HUES64 (cell line): ENCODE results near the gene APOB.

Experiments
- H3K27ac ChIP-seq: 2 replicates; pipeline ENCODE4 v1.7.0; 2013; ENCODE audit warnings: low read depth, low read length, inconsistent platforms
- H3K27me3 ChIP-seq: 2 replicates; pipeline ENCODE4 v1.6.1; 2013; ENCODE audit warnings: mild to moderate bottlenecking, low read length; ENCODE audit not compliant: insufficient read depth
- H3K36me3 ChIP-seq: 2 replicates; pipeline ENCODE4 v1.6.1; 2013; ENCODE audit warnings: mild to moderate bottlenecking, low read length; ENCODE audit not compliant: insufficient read depth
- H3K4me1 ChIP-seq: 2 replicates; pipeline ENCODE4 v1.6.1; 2013; ENCODE audit warnings: mild to moderate bottlenecking, low read length, moderate library complexity; ENCODE audit not compliant: insufficient read depth
- H3K4me3 ChIP-seq: 2 replicates; pipeline ENCODE4 v1.5.1; 2013; ENCODE audit warnings: mild to moderate bottlenecking, low read length, moderate library complexity
- H3K9ac ChIP-seq: 2 replicates; pipeline ENCODE4 v1.6.1; 2013; ENCODE audit warnings: mild to moderate bottlenecking, low read depth, low read length
- H3K9me3 ChIP-seq: 2 replicates; pipeline ENCODE4 v1.6.1; 2013; ENCODE audit warnings: low read depth, low read length; ENCODE audit not compliant: insufficient read depth
- WGBS: fragments of 150-250, 120-280 bp; methylation state at CpG from one replicate; pipeline ENCODE4 v1.1.7; 2013; ENCODE audit warnings: missing lambda C conversion rate; 5-methylcytosine and 5-hydroxymethylcytosine counted together

Gene APOB

GRCh38 chr2:20998972-20999905, 44.6 kb downstream of the APOB start:
- H3K27me3 ChIP-seq, result no peaks in the 10 kb centered on the region
- 90% methylated on average over 5 of the region's 5 CpGs for WGBS

GRCh38 chr2:20997953-20998722, 45.7 kb downstream of the APOB start:
- 86% methylated on average over 7 of the region's 7 CpGs for WGBS
- no peaks in the 10 kb centered on the region for H3K4me1 ChIP-seq
- H3K36me3 ChIP-seq, result no peaks in the 10 kb centered on the region
- no peaks in the 10 kb centered on the region for H3K27me3 ChIP-seq
- no peak overlapping the region for H3K9ac ChIP-seq
- H3K4me3 ChIP-seq, result no peak overlapping the region
- H3K27ac ChIP-seq, result no peak overlapping the region
- H3K9me3 ChIP-seq, result no peaks in the 10 kb centered on the region

More at GRCh38 chr2:20998972-20999905, 44.6 kb downstream of the APOB start:
- Histone ChIP-seq H3K27ac (no peak overlapping the region), H3K4me1 (no peaks in the 10 kb centered on the region), H3K4me3 (no peak overlapping the region), H3K9me3 (no peaks in the 10 kb centered on the region), H3K36me3 (no peaks in the 10 kb centered on the region), H3K9ac (no peak overlapping the region)

- H3K4me1 ChIP-seq, result peaks cover 8% of the 10 kb centered on the region; the same call in 1 of the 2 replicates
- H3K9me3 ChIP-seq, result no peaks in the 10 kb centered on the region
- no peak overlapping the region for H3K4me3 ChIP-seq
- H3K27me3 ChIP-seq, result no peaks in the 10 kb centered on the region
- no peaks in the 10 kb centered on the region for H3K36me3 ChIP-seq
- 82% methylated on average over 5 of the region's 5 CpGs for WGBS
- H3K9ac ChIP-seq, result no peak overlapping the region
- no peak overlapping the region for H3K27ac ChIP-seq
Observed at GRCh38 chr2:20994130-20994529, 49.7 kb downstream of the APOB start.

- Histone ChIP-seq H3K36me3 (no peaks in the 10 kb centered on the region), H3K4me3 (no peak overlapping the region), H3K9ac (no peak overlapping the region), H3K4me1 (peaks cover 8% of the 10 kb centered on the region; the same call in 1 of the 2 replicates), H3K27me3 (no peaks in the 10 kb centered on the region), H3K27ac (no peak overlapping the region), H3K9me3 (no peaks in the 10 kb centered on the region)
- WGBS, result 87% methylated on average over 8 of the region's 8 CpGs
Observed at GRCh38 chr2:20992201-20992711, 51.6 kb downstream of the APOB start.

- Histone ChIP-seq H3K36me3 (no peaks in the 10 kb centered on the region), H3K27ac (no peak overlapping the region), H3K4me3 (no peak overlapping the region), H3K4me1 (peaks cover 8% of the 10 kb centered on the region; the same call in 1 of the 2 replicates), H3K9ac (no peak overlapping the region), H3K9me3 (no peaks in the 10 kb centered on the region), H3K27me3 (no peaks in the 10 kb centered on the region)
- 86% methylated on average over 20 of the region's 20 CpGs for WGBS
Observed at GRCh38 chr2:20990442-20991430, 53.1 kb downstream of the APOB start.

GRCh38 chr2:20989404-20989803, 54.5 kb downstream of the APOB start:
- H3K36me3 ChIP-seq, result no peaks in the 10 kb centered on the region
- no peaks in the 10 kb centered on the region for H3K9me3 ChIP-seq
- no peak overlapping the region for H3K9ac ChIP-seq
- H3K4me3 ChIP-seq, result no peak overlapping the region
- peaks cover 14% of the 10 kb centered on the region; the same call in 1 of the 2 replicates for H3K4me1 ChIP-seq
- H3K27me3 ChIP-seq, result no peaks in the 10 kb centered on the region
- WGBS, result 100% methylated on average over 1 of the region's 1 CpG
- no peak overlapping the region for H3K27ac ChIP-seq

GRCh38 chr2:20988905-20989304, 55.0 kb downstream of the APOB start:
- H3K27me3 ChIP-seq, result no peaks in the 10 kb centered on the region
- H3K36me3 ChIP-seq, result no peaks in the 10 kb centered on the region
- WGBS, result 58% methylated on average over 4 of the region's 4 CpGs
- H3K27ac ChIP-seq, result no peak overlapping the region
- no peaks in the 10 kb centered on the region for H3K9me3 ChIP-seq
- no peak overlapping the region for H3K9ac ChIP-seq
- H3K4me1 ChIP-seq, result peaks cover 14% of the 10 kb centered on the region; the same call in 1 of the 2 replicates
- no peak overlapping the region for H3K4me3 ChIP-seq

- Histone ChIP-seq H3K9ac (no peak overlapping the region), H3K9me3 (no peaks in the 10 kb centered on the region), H3K36me3 (no peaks in the 10 kb centered on the region), H3K27ac (no peak overlapping the region), H3K4me1 (peaks cover 15% of the 10 kb centered on the region; the same call in 1 of the 2 replicates), H3K4me3 (no peak overlapping the region), H3K27me3 (no peaks in the 10 kb centered on the region)
- 92% methylated on average over 5 of the region's 5 CpGs for WGBS
Observed at GRCh38 chr2:20986024-20986939, 57.6 kb downstream of the APOB start.

GRCh38 chr2:20985062-20985461, 58.8 kb downstream of the APOB start:
- Histone ChIP-seq H3K9ac (no peak overlapping the region), H3K36me3 (no peaks in the 10 kb centered on the region), H3K27me3 (no peaks in the 10 kb centered on the region), H3K9me3 (no peaks in the 10 kb centered on the region), H3K4me3 (no peak overlapping the region), H3K27ac (no peak overlapping the region), H3K4me1 (peaks cover 13% of the 10 kb centered on the region; the same call in 1 of the 2 replicates)
- WGBS, result 59% methylated on average over 5 of the region's 5 CpGs
